ENCODE measurements around the gene SUMO1.

DNA sequence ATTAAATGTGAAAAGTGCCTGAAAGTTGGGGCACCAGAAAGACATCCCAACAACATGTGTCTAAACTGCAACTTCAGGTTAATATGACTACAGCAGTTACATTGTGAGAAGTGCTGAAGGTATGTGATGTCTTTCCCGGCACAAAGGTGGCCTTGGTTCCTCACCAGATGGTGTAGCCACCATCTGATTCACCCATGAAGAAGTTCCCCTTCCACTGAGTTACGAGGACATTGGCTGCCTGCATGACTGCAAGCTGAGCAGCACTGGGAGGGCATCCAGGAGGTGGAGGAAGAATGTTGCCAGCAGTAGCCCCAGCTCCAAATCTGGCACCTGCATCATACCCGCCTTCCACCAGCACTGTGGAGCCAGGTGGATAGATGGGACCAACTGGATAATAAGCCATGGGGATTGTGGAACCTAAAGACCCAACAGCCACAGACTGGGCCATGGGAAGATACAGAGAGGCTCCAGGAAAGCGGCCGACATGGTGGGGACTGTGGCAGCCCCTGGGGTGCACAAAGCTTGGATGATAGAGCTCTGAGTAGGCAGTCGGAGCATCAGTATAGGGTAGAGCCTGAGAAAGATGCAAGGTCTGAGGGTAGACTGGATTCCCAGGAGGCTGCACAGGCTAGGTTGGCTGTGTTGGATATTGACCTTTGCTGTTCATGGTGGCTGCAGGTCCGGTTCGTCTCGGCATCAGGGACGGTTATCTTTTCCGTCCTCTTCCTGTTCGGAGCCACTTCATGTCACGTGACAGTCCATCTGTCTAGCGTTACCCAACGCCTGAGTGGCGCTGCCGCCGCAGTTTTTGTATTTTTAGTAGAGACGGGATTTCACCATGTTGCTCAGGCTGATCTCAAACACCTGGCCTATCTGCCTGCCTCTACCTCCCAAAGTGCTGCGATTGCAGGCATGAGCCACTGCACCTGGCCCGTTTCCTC is 36.9 kb downstream of the SUMO1 start:
- TF ChIP-seq, protein P1, sequence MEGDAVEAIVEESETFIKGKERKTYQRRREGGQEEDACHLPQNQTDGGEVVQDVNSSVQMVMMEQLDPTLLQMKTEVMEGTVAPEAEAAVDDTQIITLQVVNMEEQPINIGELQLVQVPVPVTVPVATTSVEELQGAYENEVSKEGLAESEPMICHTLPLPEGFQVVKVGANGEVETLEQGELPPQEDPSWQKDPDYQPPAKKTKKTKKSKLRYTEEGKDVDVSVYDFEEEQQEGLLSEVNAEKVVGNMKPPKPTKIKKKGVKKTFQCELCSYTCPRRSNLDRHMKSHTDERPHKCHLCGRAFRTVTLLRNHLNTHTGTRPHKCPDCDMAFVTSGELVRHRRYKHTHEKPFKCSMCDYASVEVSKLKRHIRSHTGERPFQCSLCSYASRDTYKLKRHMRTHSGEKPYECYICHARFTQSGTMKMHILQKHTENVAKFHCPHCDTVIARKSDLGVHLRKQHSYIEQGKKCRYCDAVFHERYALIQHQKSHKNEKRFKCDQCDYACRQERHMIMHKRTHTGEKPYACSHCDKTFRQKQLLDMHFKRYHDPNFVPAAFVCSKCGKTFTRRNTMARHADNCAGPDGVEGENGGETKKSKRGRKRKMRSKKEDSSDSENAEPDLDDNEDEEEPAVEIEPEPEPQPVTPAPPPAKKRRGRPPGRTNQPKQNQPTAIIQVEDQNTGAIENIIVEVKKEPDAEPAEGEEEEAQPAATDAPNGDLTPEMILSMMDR (IDR thresholded peaks at IDR 0.05), result no peak
- no peak for TF ChIP-seq POLR2A (IDR thresholded peaks at IDR 0.05)

All from lower leg skin (tissue), 3 donors.